HG03558 (cell line): Measurements from ENCODE around the gene PIBF1.
A peak's percentile ranks its signal among the peaks of the same experiment; 100 is the strongest.
"Not testable (repeated sequence)": the region's sequence is repeated elsewhere in the genome, so short reads cannot be mapped to it uniquely, and the experiment has no call there.

Experiments used
- ATAC-seq: cut with Tn5 transposase; IDR thresholded peaks from one replicate; pipeline ENCODE4 v1.9.1; 2021; ENCODE audit warnings: moderate number of reproducible peaks; ENCODE audit not compliant: unreplicated experiment; ENCODE audit errors: extremely low read depth

PIBF1 gene

DNA sequence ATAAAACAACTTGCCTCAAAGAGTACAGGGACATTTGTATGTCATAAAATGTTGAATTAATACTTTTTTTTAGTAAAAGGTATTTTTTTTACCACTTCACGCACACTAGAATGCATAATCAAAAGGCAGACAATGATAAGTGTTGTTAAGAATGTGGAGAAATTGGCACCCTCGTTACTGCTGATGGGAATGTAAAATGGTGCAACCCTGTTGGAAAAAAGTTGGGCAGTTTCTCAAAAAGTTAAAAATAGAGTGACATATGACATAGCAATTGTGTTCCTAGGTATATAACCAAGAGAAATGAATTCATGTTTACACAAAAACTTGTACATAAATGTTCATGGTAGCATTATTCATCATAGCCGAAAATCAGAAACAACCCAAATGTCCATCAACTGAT, 109.5 kb downstream of the PIBF1 start:
- ATAC-seq: no peak

DNA sequence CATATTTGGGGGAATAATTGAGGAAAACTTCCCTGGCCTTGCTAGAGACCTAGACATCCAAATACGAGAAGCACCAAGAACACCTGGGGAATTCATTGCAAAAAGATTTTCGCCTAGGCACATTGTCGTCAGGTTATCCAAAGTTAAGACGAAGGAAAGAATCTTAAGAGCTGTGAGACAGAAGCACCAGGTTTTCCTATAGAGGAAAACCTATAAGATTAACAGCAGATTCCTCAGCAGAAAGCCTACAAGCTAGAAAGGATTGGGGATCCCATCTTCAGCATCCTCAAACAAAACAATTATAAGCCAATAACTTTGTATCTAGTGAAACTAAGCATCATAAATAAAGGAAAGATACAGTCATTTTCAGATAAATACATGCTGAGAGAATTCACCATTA, 114.9 kb downstream of the PIBF1 start:
- ATAC-seq: no peak

DNA sequence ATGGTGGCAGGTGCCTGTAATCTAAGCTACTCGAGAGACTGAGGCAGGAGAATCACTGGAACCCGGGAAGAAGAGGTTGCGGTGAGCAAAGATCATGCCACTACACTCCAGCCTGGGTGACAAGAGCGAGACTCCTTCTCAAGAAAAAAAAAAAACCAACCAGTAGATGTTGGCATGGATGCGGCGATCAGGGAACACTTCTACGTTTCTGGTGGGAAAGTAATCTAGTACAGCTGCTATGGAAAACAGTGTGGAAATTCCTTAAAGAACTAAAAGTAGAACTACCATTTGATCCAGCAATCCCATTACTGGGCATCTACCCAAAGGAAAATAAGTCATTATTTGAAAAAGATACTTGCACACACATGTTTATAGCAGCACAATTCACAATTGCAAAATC, 119.6 kb downstream of the PIBF1 start:
- not testable (repeated sequence) for ATAC-seq

DNA sequence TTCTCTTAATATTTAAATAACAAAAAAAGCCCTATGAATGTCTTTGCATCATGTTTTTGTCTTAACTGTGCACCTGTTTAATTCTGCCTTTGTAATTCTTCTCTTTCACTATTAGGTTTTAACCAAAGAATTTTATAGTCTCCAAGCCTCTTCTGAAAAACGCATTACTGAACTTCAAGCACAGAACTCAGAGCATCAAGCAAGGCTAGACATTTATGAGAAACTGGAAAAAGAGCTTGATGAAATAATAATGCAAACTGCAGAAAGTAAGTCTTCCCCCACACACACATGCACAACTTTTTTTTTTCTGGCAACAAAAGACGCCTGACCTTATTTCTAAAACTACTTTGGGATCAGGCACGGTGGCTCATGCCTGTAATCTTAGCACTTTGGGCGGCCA, 126.5 kb downstream of the PIBF1 start:
- no peak for ATAC-seq

DNA sequence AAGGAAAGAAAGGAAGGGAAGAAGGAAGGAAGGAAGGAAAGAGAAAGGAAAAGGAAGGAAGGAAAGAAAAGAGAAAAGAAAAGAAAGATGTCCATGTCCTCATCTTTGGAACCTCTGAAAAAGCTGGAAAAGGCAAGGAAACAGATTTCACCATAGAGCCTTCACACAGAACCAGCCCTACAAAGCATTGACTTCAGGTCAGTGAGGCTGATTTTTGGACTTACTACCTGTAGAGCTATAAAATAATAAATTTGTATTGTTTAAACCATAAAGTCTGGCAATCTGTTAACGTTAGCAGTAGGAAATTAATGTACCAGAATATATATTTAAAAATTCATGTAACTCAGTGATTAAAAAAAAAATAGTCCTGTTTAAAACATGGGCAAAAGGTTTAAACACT, 130.0 kb downstream of the PIBF1 start:
- no peak for ATAC-seq

DNA sequence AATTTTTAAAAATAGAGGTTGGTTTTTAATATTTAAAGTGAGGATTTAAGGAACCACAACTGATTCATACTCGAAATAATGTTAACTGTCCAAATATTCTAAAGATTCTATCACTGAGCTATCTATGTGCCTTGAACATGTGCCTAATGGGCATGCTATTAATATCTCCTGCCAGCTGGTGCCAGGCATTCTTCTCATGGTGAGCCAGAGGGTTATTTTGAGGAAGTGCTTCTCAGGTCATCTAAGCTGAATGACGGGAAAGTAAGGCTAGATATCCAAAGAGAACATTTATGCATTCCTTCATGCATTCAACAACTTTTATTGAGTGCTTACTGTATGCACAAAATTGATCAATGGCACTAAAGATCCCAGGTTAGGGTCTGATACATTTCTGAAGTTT, 138.2 kb downstream of the PIBF1 start:
- no peak for ATAC-seq

DNA sequence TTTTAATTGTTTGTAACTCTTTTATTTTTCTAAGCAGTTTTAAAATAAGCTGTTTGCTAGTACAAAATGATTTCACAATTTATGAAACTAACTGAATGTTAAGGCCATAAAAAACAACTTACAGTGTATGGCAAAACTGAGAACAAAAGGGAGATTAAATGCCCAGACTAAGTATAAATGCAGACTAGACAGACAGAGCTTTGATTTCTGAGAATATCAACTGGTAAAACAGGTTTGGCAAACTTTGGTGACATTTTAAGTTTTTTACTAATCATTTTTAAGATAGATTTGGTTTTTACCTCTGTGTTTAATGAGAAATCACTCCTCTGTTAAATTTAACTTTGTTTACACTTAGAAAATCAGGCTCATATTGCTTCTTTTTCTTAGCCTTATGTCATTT, 149.4 kb downstream of the PIBF1 start:
- ATAC-seq: no peak

DNA sequence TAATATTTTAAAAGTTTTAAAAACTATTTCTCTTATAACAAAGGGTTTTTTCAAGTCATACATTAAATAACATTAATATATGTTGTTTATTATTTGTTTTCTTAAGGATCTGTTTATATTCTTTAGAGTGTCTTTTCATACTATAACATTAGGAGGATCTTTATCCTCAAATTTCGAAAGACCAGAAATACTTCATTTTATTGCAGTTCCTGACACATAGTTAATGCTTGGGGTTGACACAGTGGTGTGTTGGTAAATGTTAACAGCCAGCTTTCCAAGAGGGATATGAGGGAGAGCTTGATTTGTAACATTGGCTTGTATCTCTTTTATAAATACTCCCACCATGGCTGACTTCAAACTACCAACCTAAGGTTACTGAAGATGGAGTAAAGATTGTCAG, 150.3 kb downstream of the PIBF1 start:
- ATAC-seq: no peak

DNA sequence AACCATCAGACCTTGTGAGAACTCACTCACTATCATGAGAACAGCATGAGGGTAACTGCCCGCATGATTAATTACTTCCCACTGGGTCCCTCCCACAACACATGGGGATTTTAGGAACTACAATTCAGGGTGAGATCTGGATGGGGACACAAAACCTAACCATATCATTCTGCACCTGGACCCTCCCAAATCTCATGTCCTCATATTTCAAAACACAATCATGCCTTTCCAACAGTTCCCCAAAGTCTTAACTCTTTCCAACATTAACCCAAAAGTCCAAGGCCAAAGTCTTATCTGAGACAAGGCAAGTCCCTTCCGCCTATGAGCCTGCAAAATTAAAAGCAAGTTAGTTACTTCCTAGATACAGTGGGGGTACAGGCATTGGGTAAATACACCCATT, 164.3 kb downstream of the PIBF1 start:
- ATAC-seq: not testable (repeated sequence)

DNA sequence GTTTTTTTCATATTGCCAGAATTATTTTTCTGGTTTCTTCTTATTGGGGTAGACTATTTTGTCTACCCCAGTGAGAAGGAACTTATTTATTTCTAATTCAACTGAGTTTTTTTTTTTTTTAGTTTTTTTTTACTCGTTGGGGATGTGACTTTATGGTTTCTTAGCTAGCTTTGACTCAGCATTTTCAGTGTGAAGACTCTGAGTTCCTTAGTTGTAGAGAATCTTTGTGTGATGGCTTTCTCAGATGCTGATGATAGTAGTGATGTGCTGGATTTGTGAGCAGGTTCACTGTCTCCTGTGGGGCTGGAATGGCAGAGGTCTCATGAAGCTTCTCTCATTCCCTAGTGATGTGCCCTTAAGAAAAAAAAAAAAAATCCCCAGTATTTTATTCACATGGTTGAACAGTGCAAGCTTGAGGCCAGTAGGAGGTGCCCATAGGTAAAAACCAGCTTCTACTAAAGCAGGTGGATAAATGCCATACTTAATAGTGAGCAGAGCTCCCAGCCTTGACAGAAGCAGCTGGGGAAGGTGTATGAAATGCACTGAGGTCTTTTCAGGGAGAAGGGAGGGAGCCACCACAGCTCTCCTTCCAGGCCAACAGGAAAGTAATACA, 170.7 kb downstream of the PIBF1 start:
- no peak for ATAC-seq

DNA sequence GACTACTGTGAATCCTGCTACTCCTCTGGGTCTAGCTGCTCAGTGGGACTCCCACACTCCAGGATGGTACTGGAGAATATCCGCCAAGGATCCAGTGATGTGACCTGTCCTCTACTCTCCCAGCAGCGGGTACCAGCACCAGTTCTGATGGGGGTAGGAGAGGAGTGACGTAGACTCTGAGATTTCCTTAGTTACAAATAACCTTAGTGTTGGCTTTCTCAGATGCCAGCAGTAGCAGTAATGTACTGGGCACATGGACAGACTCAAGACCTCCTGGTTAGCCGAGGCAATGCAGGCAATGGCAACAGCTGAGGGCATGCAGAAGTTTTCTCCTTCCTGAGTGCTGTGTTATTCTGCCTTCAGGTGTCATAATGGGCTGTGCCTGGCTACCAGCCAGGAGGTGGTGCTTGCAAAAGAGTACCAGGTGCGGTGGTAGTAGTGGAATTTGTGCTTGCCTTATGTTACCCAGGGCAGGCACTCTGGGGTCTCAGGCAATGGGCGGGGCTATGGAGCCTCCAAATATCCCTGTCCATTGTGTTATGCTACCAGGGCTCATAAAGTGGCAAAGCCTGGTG, 171.5 kb downstream of the PIBF1 start:
- ATAC-seq: no peak

DNA sequence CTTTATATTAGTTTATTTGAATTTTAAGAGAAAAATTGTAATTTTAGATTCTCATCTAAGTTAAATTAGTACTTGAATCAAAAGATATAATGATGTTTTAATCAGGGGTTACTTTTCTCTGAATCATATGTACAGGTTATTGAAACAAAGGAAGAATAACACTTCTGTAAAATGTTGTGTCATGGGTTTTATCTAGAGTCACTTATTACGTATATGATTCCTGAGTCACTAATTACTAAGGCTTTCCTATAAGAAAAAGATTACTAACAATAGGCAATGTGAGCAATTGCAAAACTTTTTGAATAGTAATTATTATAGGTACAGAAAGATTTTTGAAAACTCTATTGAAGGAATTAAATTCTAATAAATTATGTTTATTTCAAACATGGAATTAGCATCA, 177.7 kb downstream of the PIBF1 start:
- no peak for ATAC-seq

DNA sequence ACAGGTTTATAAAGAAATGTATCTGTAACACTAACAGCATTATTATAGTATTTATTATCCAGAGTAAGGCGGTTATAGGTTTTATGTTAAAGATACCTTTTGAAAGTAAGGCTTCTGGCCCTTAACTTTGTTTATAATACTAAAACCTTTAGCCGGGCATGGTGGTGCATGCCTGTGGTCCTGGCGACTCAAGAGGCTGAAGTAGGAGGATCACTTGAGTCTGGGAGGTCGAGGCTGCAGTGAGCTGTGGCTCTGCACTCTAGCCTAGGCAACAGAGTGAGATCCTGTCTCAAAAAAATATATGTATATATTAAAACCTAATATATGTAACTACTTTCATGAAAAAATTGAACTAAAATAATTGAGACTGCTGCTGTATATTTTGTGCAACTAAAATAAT, 178.2 kb downstream of the PIBF1 start:
- no peak for ATAC-seq

DNA sequence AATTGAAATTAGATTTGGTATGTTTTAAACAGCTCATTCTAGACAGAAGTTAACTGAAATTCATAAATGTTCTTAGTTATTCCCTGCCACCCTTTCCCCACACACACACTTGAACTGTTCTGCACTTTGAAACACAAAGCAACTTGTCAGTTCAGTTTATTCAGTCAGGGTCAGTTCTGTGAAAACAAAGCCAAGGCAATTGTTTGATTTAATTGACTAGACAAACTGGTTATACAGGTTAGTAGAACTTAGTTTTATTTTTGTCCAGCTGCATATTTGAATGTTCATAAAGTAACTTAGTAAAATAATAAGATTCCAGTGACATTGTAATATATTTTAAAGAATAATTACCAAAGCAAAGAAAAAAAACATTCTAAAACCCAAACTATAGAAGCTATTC, 178.6 kb downstream of the PIBF1 start:
- no peak for ATAC-seq

DNA sequence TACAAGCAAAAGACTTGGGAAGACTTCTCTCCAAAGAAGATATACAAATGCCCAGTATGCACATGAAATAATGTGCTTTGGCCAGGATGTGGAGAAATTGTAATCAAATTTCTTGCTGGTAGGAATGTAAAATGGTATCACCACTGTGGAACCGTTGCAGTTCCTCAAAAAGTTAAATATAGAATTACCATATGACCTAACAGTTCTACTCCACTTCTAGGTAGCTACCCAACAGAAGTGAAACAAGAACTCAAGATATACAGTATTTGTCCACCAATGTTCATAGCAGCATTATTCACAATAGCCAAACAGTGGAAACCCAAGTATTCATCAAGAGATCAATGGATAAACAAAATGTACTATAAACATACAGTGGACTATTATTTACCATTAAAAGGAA, 181.8 kb downstream of the PIBF1 start:
- ATAC-seq: peak; percentile 68

DNA sequence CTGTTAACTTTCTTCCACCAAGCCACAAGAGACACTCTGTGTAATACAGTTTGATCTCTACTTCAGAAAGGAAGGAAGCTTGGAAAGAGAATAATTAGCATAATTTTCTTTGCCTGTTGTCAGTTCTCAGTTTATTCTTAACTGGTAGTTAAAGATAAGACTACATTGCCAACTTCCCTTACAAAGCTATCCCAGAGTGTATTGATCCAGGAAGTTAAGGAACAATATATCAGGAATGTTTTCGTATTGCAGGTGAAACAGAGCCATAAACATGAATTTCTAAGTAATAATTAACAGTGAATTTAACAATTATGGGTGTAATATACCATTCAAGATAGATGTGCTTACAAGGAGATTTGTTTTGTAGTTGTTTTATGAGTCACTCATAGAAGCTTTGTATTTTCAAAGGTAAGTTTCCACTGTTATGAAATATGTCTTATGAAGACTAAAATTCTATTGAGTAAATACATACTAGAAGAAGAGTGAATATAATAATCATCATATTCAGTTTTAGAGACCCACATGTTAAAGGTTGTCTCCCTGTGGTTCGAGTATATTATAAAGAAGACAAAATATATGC, 188.5 kb downstream of the PIBF1 start:
- no peak for ATAC-seq

DNA sequence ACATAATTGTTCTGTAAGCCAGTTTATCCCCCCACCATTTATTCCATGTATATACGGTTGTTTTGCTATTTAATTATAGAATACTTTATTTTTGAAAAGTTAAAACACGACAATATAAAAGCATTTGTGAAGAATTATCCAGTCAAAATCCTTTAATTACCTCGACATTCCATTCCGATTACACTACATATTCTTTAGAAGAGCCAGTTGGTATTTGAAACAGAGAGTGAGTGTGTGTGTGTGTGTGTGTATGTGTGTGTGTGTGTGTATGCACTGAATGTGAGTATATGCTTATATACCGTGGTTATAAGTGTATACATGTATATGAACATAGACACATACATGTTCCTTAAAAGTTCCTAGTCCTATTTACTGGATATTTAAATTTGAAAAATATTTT, 189.0 kb downstream of the PIBF1 start:
- ATAC-seq: no peak

DNA sequence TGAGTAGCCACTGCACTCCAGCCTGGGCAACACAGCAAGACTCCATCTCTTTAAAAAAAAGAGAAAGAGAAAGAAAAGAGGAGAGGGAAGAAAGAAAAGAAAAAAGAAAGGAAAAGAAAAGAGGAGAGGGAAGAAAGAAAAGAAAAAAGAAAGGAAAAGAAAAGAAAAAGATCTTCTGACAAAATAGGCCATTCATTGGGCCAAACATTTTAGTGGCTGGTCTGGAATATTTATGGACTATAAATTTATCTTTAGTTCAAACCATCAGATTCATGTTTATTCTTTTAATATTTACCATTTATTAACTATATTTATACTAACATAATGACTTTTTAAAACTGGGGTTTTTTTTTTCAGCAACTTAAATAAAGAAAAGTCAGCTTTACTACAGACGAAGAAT, 191.3 kb downstream of the PIBF1 start:
- no peak for ATAC-seq

DNA sequence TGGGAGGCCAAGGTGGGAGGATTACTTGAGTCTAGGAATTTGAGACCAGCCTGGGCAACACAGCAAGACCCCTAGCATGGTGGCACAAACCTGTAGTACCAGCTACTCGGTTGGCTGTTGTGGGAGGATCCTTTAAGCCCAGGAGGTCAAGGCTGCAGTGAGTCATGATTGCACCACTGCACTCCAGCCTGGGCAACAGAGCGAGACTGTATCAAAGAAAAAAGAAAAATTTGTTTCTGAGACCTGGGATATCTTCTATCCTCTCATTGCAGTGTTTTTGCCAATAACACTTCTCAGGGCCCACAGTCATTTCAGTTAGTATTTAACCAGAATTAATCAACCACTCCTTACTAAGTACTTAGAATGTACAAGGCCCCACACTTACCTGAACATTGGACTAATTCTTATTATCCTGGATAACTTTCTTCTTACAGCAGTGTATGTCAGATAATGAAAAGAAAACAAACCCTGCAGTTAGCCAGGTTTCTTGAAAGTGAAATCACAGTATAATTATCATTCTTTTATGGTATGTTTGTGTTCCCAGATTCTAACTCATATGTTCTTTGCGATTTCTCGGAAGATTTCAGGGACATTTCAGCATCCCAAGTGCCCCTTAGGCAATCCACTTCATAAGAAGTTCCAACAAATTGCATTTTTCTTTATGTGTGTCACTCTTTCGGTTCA, 201.3 kb downstream of the PIBF1 start:
- ATAC-seq: no peak

DNA sequence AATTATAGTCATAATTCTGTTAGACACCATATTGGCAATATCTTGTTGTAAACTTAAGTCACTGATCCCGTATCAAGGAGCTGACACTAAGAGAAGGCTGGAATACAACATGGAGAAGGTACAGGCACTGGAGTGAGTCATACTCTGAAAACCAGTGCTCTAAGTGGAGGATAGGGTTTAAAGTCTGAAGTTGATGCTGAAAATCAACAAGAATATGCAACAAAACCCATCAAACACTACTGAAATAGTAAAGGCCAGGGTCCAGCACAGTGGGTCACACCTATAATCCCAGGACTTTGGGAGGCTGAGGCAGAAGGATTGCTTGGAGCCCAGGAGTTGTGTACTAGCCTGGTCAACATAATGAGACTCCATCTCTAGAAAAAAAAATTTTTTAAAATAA, 203.7 kb downstream of the PIBF1 start:
- no peak for ATAC-seq

DNA sequence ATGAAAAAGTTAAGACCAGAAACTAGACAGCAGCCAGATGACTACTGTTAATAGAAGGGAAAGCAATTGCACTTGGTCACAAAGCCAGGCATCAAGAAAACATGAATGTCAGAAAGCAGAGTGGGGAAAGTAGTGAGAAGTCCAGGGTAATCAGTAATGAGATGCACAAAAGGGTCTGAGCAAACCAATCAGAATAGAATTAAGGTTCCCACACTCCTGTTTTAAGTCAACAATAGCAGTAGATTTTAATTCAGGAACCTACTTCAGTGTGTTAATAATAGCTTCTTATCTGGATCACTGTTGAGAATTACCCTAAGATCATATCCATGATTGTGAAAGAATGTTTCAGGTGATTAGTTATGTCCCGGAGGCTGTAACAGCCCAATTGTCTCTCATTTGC, 204.3 kb downstream of the PIBF1 start:
- no peak for ATAC-seq

DNA sequence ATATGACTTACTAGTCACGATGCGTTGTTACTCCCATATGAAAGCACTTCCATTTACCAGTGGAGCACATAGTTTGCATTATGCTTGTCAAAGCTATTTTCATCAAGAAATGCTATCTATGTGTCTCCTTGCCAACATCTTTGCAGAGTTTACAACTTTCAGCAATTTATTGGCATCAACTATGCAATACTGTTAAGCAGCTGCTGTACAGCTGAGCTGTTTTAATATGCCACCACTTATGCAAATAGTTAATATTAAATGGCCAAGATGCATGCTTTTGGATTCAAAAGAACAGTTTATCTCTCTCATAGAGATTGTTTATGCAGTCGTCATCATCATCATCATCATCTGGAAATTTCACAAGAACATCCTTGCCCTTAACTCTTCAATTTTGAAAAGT, 209.0 kb downstream of the PIBF1 start:
- no peak for ATAC-seq
